ENCODE measurements around the gene EGFR.

DNA sequence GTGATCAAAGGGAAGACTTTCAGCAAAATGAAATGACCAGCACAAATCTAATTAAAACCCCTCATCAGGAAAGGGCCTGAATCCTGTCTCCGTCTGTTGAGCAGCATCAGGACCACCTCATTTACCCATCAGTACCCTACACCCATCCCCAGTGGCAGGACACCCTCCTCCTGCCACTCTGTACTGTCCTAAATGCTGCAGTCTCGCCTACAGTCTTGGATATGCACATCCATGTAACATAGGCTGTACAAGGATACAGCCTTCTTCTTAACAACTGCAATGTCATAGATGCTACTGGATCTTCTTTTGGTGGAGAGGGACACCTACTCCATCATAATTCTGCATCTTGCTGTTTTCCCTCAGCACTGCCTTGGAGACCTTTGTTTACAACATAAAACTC lies 206.0 kb downstream of the EGFR start:
- TF ChIP-seq, protein P1, sequence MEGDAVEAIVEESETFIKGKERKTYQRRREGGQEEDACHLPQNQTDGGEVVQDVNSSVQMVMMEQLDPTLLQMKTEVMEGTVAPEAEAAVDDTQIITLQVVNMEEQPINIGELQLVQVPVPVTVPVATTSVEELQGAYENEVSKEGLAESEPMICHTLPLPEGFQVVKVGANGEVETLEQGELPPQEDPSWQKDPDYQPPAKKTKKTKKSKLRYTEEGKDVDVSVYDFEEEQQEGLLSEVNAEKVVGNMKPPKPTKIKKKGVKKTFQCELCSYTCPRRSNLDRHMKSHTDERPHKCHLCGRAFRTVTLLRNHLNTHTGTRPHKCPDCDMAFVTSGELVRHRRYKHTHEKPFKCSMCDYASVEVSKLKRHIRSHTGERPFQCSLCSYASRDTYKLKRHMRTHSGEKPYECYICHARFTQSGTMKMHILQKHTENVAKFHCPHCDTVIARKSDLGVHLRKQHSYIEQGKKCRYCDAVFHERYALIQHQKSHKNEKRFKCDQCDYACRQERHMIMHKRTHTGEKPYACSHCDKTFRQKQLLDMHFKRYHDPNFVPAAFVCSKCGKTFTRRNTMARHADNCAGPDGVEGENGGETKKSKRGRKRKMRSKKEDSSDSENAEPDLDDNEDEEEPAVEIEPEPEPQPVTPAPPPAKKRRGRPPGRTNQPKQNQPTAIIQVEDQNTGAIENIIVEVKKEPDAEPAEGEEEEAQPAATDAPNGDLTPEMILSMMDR (IDR thresholded peaks at IDR 0.05), result no peak
- TF ChIP-seq POLR2A (IDR thresholded peaks at IDR 0.05), result no peak
